ENCODE results near the gene CCDC18.
"Not testable (repeated sequence)": the region's sequence is repeated elsewhere in the genome, so short reads cannot be mapped to it uniquely, and the experiment has no call there.

CCDC18 gene

DNA sequence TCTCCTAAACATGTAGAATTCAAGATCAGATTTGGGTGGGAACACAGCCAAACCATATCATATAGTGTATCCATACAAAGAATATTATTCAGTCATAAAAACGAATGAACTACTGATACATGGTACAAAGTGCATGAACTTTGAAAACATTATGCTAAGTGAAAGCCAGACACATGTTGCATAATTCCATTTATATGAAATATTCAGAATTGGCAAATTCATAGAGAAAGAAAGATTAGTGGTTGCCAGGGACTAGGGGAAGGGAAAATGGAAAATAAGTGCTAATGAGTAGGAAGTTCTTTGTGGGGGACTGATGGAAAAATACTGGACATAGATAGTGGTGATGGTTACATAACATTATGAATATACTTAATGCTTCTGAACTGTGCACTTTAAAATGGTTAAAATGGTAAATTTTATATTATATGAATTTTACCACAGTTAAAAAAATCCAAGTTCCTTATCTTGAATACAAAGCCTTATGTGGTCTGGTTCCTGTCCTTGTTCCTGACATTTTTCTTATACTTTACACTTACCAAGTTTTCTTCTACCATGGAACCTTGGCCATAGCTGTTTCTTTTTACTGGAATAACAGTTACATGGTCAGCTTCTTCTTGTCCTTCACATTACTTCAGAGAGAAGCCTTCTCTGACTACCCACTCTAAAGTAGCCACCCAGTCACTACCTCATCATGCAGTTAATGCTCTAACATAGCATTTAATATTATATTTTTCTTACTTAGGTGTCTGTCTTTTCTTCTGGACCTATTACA, 64.0 kb downstream of the CCDC18 start:
- no peak for DNase-seq

DNA sequence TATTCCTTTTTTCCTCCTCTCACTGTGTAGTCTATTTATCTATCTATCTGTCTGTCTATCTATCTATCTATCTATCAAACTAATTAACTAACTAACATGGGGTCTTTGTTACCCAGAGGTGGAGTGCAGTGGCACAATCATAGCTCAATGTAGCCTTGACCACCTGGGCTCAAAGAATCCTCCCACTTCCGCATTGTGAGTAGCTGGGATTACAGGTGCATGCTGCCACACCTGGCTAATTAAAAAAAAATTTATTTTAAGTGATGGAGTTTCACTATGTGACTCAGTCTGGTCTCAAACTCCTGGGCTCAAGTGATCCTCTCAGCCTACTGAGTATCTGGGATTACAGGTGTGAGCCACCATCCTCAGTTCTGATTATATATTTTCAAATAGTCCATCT, 71.4 kb downstream of the CCDC18 start:
- no peak for DNase-seq

DNA sequence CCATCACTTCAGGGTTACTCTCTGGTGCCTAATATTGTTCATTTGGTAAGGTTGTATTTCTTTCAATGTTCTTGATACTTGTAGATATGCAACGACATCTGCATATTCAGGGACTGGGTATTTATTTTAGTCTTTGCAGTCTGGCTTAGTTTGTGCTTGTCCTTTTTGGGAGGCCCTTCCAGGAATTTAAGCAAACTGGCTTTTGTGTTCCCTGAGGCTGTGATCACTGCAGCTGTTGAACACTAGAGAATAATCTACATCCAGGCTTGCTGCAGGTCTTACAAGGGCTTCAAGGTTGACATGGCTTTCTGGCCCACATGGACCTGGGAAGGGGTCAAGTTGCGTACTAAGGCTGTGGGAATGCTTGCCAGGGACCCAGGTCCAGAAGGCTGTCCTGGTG, 72.1 kb downstream of the CCDC18 start:
- no peak for DNase-seq

DNA sequence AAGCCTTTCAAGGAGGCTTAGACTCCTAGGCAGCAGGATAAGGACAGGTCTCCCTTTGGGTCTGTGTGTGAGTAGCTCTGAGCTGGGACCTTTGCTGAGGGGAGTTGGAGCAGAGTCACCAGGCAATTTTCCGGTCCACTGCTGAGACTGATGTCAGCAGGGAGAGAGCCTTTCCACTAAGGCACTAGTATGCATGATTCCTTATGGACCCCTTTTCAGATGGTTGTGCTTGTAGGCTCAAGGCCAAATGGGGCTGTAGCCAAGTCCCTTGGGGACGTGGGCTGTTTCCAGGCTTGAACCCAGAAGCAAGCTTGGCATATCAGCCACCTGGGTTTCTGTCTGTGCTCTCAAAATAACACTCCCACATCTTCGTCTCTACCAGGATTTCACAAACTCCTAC, 73.0 kb downstream of the CCDC18 start:
- DNase-seq: no peak

DNA sequence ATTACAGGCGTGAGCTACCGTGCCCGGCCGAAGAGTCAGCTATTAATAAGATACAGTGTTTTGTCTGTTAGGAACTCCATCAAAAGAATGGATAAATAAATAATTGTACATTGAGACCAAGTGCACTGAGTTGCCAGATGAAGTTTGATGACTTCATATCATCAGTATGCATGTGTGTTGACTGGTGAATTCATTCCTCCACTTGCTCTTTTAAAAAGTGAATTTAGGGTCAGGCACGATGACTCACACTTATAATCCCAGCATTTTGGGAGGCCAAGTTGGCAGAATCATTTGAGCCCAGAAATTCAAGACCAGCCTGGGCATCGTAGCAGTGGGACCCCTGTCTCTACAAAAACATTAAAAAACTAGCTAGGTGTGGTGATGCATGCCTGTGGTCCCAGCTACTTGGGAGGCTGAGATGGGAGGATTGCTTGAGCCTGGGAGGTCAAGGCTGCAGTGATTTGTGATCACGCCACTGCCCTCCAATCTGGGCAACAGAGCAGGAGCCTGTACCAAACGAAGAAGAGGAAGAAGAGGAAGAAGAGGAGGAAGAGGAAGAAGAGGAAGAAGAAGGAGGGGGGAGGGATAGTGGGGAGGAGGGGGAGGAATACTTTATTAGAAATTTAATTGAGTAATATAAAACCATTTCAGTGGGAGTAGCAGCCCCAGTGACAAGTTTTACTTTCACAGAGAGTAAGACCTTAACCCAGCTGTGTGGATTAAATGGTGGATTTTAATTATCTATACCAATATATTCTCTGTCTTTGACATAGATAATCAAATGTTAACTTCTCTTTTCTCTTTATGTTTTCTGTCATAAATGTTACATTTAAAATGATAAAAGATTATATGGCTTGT, 74.9 kb downstream of the CCDC18 start:
- peak; percentile 77 for DNase-seq

DNA sequence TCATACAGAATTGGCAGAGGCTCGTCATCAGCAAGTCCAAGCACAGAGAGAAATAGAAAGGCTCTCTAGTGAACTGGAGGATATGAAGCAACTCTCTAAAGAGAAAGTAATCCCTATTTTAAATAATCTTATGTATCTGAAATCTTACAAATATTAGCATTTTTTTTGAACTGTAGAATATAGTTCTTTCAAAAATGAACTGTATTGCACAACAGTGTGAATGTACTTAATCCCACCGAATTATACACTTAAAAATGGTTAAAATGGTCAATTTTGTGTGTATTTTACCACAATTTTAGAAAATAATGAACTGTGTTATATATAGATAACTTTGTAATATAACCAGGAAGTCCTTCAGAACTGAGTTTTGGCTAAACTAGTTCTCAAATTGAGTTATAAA, 75.9 kb downstream of the CCDC18 start:
- DNase-seq: no peak

DNA sequence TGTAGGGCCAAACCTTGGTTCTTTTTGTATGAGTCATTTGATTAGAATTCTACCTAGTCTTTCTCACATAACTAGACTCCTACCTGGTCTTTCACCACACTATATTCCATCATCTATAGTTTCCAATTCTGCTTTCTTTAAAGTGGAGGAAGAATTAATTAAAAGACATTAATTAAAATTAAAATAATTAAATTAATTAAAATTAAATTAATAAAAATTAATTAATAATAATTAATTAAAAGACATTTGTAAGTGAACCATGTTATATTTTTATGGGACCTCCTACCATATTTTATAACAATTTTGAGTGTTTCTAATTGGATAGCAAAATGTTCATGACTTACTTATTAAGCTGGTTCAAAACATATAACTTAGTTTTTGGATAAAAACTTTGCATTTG, 77.4 kb downstream of the CCDC18 start:
- DNase-seq: no peak

DNA sequence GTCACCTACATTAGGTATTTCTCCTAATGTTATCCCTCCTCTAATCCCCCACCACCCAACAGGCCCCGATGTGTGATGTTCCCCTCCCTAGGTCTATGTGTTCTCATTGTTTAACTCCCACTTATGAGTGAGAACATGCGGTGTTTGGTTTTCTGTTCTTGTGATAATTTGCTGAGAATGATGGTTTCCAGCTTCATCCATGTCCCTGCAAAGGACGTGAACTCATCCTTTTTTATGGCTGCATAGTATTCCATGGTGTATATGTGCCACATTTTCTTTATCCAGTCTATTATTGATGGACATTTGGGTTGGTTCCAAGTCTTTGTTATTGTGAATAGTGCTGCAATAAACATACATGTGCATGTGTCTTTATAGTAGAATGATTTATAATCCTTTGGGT, 80.2 kb downstream of the CCDC18 start:
- not testable (repeated sequence) for DNase-seq

DNA sequence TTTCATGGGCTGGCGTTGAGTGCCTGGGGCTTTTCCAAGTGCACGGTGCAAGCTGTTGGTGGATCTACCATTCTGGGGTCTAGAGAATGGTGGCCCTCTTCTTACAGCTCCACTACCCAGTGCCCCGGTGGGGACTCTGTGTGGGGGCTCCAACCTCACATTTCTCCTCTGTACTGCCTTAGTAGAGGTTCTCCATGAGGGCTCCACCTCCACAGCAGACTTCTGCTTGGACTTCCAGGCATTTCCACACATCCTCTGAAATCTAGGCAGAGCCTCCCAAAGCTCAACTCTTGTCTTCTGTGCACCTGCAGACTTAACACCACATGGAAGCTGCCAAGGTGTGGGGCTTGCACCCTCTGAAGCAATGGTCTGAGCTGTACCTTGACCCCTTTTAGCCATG, 82.1 kb downstream of the CCDC18 start:
- no peak for DNase-seq

DNA sequence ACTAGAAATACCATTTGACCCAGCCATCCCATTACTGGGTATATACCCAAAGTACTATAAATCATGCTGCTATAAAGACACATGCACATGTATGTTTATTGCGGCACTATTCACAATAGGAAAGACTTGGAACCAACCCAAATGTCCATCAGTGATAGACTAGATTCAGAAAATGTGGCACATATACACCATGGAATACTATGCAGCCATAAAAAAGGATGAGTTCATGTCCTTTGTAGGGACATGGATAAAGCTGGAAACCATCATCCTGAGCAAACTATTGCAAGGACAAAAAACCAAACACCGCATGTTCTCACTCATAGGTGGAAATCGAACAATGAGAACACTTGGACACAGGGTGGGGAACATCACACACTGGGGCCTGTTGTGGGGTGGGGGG, 88.4 kb downstream of the CCDC18 start:
- not testable (repeated sequence) for DNase-seq

DNA sequence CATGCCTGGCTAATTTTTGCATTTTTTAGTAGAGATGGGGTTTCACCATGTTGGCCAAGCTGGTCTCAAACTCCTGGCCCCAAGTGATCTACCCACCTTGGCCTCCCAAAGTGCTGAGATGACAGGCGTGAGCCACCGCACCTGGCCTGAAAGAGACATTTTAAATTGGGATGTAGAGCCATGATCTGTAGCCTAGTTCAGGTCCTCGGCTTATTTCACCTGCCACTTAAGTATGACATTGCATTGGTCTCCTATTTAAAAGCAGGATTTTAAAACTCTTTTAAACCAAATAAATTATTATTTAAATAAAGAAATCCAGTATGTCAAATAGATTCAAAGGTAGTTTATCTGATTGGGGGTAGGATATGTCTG, 94.7 kb downstream of the CCDC18 start:
- DNase-seq: not testable (repeated sequence)

DNA sequence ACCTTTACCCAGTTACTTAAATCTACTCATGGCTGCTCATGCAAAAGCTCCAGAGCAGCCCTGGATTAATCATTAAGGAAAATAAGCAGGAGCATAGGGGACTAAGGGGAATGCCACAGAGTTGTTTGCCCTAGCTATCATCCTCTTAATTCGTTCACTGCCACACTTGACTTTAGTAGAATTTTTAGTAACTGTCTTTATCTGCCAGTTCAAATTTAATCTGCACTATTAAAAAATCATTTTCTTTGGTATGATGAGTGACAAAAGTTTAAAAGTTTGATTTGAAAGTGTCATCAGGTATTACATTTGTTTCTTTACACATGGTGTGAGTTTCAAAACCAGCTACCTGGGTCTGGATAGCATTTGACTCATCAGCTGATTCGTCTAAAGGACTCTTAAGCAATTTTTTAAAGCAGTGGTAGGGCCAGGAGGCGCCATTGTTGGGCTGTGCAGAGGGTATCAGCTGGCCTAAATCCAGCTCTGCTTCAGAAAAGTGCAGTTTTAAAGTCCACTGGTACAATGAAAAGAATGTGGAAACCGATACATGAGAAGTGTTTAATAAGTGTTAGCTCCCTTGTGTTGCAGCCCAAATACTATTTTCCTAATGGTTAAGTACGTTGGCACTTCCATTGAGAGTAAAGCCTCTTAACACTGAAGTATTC, 95.2 kb downstream of the CCDC18 start:
- no peak for DNase-seq

DNA sequence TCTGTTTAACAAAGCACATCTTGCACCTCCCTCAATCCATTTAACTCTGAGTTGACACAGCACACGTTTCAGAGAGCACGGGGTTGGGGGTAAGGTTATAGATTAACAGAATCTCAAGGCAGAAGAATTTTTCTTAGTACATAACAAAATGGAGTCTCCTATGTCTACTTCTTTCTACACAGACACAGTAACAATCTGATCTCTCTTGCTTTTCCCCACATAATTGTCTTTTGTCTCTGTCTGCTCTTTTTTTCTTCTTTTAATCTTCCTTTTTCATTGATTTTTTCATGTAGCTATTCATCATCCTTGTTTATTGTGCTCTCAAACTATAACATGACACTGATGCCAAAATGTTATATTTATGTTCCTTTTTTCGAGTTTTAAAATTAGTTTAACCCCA, 97.0 kb downstream of the CCDC18 start:
- DNase-seq: not testable (repeated sequence)

DNA sequence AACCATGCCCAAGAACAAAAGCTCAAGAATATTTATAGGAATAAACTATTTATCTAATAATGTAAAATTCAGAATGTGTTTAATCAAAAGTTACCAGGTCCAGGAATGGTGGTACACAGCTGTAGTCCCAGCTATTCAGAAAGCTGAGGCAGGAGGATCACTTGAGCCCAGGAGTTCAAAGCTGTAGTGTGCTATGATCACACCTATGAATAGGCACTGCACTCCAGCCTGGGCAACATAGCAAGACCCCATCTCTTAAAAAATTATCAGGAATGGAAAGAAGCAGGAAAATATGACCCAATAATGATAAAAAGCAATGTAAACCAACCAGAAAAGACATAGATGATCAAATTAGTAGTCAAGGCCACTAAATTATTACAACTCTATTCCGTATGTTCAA, 103.0 kb downstream of the CCDC18 start:
- no peak for DNase-seq

DNA sequence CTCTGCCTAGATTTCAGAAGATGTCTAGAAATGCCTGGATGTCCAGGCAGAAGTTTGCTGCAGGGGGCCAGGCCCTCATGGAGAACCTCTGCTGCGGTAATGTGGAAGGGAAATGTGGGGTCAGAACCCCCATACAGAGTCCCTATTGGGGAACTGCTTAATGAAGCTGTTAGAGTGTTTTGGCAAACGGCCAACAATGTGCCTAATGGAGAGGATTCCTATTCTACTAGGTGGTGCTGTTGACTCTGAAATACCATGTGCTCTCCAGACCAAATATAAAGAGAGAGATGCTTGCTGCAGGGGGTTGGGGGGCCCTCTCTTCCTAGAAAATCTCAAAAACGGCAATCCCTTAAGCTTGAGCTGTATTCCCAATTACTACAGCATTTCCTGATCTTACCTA, 108.0 kb downstream of the CCDC18 start:
- peak; percentile 6 for DNase-seq

DNA sequence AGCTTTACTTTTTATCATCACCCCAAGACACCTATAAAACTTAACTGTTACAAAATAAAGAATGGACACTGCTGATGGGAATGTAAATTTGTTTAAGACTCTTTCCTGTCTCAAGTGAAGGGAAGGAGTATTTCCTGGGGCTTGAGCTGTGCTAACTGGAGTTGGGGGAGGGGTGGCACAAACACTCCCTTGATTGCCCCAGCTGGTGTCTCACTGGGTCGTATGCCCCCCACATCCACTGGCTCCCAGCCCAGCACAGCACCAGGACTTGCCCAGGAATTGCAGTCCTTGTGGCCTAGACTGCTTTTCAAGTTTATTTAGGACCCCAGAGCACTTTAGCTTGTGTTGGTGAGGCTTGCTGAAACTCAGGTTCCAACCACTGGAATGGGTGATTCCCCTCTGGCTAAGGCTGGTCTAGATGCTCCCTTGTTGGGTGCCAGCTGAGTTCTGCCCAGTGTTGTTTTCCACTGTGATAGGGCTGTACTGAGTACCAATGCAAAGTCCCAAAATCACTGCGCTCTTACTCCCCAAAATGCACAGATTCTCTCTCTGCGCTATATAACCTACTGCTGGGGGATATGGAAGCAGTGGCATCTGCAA, 116.1 kb downstream of the CCDC18 start:
- no peak for DNase-seq

DNA sequence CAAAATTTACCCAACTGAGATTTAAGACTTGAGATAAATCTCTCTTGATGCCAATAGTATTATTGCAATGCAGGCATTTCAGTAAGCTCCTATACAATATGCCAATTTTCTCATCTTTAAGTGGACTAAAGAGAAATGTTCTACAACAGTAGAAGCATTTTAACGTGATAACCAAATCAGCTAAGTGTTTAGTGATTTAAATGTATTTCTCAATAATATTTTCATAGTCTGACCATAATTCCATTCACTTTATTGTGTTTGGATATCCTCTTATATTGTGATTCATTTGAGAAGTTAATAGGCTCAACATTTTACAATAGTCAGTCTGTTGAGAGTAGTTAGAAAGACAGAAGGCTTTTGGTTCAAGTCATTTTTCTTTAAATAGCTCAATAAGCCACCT, 120.6 kb downstream of the CCDC18 start:
- no peak for DNase-seq

DNA sequence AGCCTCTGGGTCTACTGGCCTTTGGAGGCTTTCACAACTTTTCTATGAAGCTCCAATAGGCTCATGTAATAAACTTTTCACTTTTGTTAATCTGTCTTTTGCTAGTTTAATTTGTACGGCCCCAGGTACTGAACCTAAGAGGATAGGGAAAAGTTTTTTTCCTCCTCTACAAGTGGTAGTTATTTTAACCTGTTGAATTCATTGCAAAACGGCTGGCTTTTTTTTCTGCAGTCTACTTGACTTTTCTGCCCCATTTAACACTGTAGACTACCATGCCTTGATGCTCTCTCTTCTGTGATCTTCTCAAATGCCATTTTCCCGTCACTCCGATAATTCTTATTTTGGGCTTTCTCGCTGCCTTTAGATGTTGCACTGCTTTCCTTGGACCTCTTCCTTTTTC, 121.6 kb downstream of the CCDC18 start:
- DNase-seq: no peak

DNA sequence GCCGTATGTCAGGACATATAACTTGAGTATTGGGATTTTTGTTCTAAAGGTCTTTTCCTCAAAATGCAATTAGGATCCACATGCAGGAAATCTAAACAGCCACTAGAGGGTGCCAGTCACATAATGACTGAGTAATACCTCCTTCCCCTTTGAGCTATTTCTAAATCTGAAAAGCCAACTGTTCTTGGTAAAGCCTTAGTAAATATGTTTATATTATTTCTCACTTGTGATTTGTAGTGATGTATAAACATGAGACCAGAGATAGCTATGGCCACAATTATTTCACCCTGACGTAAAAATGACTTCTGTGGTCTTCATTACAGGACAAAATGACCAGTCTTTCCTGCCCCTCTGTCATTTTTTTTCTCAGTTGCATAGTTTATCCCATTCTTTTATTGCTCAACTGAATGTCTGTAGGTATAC, 124.2 kb downstream of the CCDC18 start:
- peak; percentile 58 for DNase-seq

DNA sequence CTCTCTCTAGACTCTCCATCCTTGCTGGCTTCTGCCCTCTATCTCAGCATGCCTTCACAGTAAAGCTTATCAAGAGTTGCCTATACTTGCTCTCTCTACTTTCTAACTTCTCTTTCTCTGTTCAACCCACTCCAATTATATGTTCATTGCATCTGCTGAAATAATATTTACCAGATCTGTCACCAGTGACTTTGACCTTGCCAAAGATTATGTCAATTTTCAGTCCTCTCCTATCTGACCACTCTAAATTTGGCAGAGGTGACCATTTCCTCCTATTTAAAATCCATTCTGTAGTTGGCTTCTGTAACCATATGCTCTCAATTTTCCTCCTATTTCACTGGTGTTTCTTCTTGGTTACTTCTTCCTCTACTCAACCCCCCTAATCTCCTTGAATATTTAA, 126.4 kb downstream of the CCDC18 start:
- no peak for DNase-seq

DNA sequence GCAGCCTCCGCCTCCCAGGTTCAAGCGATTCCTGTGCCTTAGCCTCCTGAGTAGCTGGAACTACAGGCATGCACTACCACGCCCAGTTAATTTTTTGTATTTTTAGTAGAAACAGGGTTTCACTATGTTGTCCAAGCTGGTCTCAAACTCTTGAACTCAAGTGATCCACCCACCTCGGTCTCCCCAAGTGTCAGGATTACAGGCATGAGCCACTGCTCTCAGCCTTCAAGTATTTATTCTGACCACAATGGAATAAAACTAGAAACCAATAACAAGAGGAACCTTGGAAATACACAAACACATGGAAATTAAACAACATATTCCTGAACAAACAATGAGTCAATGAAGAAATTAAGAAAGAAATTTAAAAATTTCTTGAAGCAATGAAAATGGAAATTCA, 132.5 kb downstream of the CCDC18 start:
- no peak for DNase-seq

DNA sequence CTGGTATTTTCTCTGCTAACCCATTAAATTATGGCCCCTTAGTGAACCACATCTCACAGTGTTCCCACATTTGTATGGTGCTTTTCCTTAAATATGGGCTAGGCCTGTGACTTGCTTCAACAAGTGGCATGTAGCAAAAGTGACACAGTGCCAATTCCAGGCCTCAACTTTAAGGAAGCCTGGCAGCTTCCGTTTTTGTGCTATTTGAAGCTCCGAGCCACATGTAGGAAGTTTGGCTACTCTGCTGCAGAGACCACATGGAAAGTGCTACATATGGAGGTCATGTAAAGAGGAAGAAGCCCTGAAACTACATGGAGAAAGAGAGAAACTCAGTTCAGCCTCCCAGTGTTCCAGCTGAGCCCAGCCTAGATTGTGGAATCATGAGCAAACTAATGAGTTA, 136.7 kb downstream of the CCDC18 start:
- DNase-seq: no peak

DNA sequence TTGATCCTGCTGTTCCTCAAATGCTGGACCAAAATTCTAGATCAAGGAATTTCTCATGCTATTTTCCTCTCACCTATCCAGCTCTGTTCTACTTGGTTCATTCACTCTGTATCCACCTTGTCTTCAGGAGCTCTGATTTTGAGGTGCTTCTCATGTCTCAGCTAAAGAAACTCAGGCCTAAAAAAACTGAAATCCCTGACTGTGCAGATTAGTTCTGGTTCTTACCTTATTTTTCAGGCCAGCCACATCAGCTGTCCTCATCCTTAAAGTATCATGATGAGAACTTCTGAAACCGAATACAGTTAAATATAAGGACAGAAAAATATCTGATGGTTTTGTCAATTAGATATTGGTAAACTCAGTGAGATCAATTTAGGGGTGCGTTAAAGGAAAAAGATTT, 137.4 kb downstream of the CCDC18 start:
- no peak for DNase-seq
